Measurements from ENCODE around the gene AGXT.
A peak's percentile ranks its signal among the peaks of the same experiment; 100 is the strongest.

The AGXT gene

DNA sequence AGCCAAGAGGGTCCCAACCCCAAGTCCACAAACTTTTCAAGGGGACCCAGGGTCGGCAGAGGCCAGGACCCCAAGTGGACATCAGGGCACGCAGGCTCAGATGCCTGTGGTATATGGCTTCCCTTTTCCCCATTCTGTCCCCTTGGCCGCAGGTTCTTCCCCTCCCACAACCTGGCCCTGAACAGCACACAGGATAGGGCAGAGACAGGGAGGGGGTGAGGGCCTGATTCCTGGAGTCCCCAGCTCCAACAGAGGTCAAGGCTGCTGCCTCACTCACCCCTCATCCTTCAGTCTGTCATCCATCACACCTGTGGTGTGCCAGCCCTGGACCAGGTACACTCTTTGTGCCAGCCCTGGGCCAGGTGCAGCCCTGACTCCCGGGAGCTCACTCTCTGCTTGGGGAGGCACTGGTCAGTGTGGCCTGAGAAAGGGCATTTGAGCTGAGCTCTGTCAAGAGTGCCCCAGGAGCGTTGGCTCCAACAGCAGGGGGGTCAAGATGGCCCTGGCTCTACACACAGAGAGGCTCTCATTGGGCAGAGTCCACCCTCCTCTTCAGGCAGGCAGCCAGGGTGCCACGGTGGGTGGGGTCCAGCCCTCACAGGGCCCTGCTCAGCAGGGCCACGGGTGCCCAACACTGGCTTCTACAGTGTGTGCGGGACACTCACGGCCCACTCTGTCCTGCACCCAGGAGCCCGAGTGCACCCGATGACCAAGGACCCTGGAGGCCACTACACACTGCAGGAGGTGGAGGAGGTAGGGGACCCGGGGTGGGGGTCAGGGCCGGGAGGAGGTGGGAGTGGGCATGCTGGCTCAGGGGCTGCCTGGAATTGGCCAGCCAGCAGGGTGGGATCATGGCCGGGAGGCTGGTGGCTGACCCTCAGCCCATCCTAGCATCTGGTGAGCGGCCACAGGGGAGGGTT lies 1.6 kb downstream of the AGXT start:
- no peak for DNase-seq

DNA sequence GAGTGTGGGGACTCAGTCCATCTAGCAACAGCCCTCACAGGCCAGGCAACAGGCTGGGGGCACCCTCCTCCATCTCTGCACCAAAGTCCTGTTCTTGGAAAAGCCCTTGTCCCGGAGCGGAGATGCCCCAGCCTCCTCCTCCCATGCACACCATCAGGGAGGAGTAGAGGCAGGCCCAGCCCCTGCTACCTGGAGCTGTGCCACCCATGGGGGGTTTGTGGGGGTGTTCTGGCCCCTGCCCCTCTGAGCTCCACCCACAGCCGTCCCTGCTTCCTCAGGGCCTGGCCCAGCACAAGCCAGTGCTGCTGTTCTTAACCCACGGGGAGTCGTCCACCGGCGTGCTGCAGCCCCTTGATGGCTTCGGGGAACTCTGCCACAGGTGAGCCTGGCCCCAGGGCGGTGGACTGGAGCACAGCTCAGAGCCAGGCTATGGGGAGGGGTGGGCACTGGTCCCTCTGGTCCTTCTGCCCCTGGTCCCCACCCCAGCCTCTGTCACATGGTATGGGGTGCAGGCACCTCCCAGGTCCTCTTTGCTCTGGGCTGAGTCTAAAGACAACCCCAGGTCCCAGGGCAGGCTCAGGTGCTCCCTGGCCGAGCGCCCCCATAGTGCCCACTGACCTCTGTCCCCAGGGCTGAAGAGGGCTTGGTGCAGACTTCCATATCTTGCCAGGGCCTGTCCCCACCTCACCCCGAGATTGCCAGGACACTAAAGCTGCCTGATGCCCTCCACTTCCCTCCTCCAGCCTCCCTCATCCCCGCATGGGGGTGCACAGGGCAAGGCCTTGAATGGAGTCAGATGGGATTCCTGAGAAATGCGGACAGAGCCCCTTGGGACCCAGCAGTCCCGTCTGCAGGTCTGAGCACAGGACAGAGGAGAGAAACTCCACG lies 2.7 kb downstream of the AGXT start:
- no peak for DNase-seq

DNA sequence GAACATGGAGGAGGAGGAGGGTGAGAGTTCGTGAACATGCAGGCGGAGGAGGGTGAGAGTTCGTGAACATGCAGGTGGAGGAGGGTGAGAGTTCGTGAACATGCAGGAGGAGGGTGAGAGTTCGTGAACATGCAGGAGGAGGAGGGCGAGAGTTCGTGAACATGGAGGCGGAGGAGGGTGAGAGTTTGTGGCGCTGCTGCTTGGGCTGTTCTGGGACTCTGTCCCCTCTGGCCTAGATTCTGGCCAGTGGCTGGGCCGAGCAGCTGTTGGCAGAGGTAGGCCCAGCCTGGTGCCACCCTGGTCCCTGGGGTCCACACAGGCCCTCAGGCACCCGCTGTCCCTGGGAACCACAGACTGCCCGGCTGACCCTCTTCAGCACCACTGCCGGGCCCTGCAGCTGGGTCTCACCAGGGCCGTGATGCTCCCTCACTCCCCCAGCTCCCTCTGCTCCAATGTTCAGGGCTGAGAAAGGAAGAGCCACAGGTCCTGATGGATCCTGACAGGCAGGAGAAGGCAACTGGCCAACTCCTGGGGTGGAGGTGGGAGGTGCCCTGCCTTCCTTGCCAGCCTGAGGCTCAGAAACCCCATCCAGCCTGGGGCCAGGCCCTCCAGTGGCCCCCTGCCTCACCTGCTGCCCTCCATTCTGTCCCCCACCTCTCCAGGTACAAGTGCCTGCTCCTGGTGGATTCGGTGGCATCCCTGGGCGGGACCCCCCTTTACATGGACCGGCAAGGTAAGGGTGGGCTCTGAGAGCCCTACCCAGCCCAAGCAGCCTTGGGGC lies 3.9 kb downstream of the AGXT start:
- no peak for DNase-seq

DNA sequence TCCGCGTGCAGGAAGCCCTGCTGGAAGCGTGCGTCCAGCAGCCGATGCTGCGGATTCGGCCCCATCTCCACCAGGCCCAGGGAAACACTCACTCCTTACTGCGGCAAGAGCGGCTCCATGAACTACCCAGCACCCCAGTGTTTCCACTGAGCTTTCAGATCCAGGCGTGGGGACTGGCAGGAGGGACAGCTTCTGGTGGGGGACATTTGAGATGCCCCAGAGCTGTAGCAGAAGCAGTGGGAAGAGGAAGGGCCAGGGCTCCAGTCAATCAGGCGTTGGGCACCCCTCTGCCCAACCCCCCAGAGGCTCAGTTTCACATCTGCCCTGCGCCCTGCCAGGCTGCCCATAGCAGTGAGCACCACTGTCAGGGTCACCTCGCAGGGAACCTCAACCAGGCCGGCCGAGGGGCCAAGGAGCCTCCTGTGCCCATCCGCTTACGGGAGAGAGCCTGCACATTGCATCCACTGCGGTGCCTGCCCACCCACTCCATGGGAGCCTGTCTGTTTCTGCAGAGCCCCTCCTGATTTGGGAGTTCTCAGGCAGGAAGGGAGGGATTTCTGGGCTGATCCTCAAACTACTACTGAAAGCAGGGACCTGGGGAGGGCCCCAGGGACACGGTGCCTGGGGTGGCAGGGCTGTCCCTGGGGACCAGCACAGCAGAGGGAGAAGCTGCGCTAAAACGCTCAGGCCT lies 4.6 kb downstream of the AGXT start:
- DNase-seq = no peak

DNA sequence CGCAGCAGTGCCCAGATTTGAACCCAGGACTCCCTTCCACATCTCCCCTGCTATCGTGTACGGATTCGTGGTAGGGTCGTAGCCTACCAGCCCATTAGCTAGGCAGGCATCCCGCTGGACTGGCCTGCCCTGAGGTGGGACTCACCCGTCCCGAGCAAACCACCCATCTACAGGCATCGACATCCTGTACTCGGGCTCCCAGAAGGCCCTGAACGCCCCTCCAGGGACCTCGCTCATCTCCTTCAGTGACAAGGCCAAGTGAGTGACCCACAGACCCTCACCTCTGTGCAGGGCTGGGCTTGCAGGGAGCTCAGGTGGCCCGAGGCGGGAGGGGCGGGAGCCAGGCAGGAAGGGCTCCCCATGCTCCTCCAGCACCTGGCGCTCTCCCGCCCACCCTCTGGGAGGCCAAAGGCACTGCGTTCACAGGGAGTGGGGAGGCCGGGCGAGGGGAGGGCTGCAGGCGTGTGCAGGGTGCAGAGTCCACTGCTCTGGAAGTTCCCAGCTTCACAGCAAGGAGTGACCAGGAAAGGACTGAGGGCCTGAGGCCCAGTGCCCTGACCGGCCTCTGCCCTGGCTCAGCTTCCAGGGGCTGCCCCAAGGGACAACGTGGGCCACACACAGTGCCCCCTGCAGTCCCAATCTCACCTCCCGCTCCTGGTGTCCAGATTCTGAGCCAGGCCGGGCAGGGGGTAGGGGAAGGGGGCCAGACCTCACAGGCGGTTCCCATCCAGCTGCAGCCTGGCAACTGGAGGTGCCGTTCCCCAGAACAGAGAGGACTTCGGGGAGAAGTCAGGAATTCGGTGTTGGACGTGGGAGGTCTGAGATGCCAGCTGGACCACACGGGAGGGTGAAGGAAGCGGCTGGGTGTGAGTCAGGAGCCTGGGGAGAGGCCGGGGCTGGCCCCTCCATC lies 5.4 kb downstream of the AGXT start:
- peak; percentile 76 for DNase-seq

DNA sequence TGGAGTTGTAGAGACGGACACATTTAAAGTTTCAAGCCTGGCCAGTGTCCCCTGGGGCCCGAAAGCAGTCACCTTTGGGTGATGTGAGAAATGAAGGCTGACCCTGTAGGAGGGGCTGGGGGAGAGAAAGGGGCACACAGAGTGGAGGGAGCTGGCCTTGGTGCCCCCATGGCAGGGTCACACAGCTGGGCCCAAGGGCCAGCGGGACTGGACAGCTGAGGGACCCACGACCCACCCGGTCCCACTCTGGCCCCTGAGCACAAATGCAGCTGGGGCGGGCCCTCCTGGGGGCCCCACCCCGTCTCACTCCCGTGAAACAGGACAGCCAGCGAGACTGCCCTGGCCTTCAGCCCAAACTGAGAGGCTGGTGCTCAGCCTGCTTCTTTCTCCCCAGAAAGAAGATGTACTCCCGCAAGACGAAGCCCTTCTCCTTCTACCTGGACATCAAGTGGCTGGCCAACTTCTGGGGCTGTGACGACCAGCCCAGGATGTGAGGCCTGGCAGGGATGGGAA lies 6.1 kb downstream of the AGXT start:
- DNase-seq = no peak

DNA sequence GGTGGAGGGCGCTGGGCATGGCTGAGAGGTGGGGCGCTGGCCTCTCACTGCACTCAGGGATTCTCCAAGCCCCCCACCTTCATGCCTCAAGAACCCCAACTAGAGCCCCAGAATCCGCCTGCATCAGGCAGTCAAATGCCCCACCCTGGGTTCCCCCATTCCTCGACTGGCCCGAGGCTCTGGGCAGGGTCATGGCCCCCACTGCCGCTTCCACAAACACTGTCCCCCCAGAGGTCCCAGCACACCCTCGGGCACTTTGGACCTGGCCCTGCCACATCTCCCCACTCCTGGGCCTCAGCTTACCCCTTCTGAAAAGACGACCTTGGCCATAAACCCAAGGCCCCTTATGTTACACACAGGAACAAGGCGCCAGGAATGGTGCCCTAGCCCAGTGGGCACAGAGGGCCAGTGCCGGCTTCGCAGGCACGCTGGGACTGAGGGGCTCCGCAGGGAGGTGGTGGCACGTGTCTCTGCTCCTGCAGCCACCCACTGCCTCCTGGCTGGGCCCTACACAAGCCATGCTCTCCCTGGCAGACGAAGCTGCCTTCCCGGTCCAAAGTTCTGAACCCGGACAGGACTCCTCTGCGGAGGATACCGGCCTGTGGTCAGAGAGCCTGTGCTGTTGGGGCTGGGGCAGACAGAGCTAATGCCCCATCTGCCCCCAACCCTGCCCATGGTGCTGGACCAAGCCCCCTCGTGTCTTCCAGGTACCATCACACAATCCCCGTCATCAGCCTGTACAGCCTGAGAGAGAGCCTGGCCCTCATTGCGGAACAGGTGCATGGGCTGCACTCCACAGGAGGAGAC lies 6.8 kb downstream of the AGXT start:
- no peak for DNase-seq

DNA sequence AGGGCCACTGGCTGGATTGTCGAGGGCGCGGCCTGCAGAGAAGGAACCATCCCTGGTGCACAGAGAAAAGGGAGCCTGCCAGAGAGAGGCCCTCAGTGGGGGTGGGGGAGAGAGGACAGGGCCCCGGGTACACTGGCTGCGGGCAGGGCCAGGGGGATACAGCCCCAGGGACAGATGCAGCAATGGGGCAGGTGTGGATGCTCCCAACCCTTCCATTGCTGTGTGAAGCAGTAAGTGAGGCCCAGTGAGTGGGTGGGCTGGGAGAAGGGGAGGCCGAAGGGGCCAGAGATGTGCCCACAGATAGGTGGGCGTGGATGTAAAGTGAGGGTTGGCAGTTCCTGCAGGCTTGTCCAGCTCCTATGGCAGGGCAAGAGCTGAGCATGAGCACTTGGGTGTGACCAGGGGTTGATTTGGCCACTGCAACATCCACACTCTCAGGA lies 7.4 kb downstream of the AGXT start:
- no peak for DNase-seq

DNA sequence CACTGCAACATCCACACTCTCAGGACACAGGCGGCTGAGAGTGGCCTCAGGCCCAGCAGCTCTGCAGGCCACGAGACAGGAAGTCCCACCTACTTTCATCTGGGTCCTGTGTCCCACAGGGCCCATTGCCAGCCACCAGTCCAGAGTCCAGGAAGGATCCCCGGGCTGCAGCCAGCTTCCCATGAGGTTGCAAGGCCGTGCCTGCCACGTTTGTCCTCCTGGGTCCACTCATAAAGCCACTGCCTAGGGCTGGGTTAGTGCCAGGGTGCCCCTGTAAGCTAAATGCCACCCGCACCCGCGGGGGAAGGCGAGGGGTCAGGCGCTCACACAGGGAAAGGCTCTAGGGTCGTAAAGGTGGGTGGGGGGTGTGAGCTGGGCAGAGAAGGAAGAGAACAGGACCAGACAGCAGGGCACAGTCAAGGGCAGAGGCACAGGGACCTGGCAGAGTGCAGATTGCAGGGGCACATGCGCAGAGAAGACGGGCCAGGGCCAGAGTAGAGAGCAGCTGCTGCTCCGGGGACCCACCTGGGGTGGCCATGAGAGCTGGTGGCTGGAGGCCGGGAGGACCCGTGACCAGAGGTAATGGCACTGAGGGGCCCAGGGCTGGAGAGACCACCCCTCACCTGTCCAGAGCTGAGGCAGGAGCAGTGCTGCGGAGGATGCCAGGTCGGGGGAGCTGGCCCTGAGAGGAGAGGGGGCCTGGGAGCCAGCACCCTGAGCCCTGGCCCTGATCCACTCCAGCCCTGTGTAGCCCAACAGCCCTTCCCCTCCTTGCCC lies 8.0 kb downstream of the AGXT start:
- no peak for DNase-seq

DNA sequence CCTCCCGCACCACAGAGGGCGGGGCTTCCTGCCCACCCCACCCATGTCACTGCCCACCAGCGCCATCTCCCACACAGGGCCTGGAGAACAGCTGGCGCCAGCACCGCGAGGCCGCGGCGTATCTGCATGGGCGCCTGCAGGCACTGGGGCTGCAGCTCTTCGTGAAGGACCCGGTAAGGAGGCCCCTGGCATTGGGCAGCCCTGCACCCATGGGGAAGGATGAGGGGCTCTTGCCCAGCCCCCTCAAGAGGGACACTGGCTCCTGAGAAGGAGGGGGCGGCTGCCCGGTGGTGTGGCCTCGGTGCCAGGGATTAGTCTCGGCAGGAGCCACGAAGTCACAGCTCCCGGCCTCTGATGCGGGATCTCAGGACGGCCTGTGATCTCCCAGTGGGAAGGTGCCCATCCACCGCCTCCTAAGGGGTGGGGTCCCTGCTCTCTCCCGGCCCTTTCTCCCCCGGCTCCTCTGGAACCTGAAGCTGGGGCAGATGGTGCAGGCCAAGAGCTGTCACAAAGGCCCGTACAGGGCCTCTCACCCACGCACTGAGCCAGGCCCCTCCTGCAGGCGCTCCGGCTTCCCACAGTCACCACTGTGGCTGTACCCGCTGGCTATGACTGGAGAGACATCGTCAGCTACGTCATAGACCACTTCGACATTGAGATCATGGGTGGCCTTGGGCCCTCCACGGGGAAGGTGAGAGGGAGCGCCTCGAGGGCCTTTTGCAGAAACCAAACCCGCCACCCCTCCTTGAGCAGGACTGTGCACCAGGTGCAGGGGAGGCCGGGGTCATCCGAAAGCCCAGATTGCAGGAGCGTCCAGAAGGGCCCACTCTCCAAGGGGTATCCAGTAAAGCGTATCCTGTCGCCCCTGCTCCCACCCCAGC lies 9.1 kb downstream of the AGXT start:
- no peak for DNase-seq

DNA sequence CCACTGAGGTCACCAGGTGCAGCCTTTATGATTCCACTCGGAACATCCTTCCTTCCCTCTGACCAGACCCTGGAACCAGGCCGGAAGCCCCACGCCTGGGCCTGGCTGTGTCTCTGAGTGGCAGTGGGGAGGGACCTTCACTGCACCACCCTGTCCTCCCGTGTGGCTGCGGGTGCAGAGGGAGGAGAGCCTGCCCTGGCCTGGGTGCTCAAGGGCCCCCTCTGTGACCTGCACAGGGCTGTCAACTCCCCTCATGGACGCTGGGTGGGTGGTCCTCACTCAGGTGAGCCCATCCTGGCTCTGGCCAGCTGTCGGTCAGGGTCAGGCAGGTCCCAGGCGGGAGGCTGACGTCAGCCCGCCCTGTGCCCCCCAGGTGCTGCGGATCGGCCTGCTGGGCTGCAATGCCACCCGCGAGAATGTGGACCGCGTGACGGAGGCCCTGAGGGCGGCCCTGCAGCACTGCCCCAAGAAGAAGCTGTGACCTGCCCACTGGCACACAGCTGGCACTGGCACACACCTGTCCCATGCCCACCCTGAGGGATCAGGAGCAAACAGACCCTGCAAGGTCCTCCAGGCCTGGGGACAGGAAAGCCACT lies 9.8 kb downstream of the AGXT start:
- DNase-seq = no peak

DNA sequence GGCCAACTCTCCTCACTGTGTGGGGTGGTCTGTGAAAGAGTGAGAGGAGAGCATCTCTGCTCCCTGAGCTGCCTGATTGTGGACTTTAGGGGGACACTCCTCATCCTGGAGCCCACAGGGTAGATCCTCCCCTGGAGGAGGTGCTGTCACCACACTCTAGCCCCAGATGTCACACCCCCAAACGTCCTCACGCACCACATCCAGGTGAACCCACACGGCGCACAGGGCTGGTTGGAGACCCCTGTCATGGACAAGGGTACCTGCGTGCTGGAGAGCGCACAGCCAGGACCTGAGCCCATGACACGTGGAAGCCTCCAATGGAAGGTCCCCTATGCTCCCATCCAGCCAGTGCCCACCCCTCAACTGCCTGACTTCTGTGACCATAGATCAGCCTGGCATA lies 10.5 kb downstream of the AGXT start:
- no peak for DNase-seq

DNA sequence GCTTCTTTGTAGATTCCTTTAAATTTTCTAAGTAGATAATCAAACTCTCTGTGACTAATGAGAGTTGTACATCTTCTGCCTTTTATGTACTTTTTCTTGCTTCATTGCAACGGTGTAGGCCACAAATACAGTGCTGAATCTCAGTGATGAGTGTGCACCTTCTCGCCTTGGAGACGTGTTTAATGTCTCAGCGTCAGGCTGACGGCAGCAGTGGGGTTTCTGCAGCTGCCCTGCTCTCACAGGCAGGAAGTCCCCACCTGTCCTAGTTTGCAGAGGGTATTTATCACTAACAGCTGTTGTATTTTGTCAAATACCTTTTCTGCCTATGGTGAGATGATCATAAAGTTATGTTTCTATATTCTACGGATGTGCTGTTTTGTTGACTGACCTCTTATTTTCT lies 13.3 kb downstream of the AGXT start:
- peak; percentile 81 for DNase-seq

DNA sequence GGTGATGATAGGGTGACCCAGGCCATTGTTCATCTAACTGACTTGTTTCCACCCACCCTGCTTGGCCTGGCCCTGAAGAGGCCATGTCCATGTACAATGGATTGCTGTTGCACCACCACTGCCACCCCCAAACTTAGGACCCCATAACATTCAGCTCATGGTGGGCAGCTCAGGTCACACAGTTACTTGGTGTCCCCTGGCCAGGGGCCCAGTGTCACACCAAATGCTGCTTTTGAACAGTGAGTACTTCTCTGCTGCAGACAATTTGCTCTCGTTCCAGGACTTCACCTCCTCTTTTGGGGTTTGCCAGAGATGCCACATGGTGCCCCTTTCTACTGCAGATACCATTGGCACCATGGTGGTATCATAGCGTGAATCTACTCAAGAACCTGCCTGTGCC lies 15.6 kb downstream of the AGXT start:
- no peak for DNase-seq

DNA sequence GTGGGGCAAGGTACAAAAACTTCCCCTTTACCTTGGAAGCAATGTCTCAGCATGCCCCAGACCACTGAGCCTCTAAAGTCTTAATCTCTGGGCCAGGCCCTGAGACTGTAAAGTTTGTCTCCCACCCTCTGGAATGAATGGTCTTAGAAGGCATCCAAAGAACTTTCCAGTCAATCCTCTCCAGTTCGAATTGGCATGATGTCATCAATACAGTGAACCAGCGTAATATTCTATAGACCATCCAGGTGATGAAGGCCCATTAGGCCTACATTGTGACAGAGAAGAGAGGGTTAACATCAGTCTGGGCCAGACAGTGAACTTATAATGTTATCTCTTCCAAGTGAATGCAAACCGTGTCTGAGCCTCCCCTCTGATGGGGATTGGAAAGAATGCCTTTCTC lies 16.1 kb downstream of the AGXT start:
- no peak for DNase-seq

DNA sequence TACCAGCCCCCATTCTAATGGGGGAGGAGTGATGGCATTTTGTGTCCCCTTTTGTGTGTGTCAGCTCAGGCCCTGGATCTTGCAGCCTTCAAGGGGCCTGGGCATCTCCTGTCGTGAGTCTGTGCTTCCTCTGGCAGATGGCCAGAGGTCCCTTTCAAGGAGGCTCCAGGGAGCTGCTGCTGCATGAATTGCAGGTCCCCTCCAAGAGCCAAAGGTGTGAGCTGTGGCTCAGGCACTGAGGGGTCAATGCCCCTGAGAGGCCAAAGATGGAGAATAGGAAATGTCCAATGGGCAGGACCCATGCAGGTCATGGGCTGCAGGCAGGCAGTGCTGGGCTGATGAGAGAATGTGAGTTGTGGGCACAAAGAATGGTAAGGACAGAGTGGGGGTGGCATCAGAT lies 16.9 kb downstream of the AGXT start:
- DNase-seq = no peak

DNA sequence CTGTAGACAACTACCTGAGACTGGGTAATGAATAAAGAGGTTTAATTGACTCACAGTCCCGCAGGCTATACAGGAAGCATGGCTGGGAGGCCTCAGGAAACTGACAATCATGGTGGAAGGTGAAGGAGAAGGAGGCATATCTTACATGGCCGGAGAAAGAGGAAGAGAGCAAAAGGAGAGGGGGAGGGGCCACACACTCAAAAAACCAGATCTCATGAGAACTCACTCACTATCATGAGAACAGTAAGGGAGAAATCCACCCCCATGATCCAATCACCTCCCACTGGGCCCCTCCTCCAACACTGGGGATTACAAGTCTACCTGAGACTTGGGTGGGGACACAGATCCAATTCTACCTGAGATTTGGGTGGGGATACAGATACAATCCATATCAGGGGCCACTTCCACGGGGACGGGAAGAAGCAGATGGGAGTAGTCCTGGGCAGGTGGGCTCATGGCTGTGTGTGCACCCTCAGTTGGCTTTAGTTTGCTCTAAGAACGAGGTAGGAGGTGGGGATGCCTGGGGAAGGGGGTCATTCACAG lies 17.5 kb downstream of the AGXT start:
- no peak for DNase-seq
